Activated CD8-positive, alpha-beta memory T cell treated with anti-CD3 and anti-CD28 coated beads, Interleukin-2, amount 50 U/mL, for 24 hours (primary cell): ENCODE data around the gene ZNF394.
A peak's percentile ranks its signal among the peaks of the same experiment; 100 is the strongest.
"Not testable (repeated sequence)": the region's sequence is repeated elsewhere in the genome, so short reads cannot be mapped to it uniquely, and the experiment has no call there.

Source experiments
- DNase-seq: peaks from one replicate; pipeline ENCODE4 v3.0.0-alpha.2; 2020; ENCODE audit errors: extremely low read depth

The ZNF394 gene

GRCh38 chr7:99499721-99500636 is at the start of gene ZNF394:
ZNF394 (minus strand) TSS chr7:99500281; CDS start chr7:99500093, 188 bp downstream.
- peak; percentile 83 for DNase-seq

GRCh38 chr7:99549545-99549944 is 49.5 kb upstream of the ZNF394 start:
- DNase-seq: not testable (repeated sequence)

GRCh38 chr7:99545308-99545707 is 45.2 kb upstream of the ZNF394 start:
- DNase-seq: not testable (repeated sequence)

- no peak for DNase-seq
Measured at GRCh38 chr7:99543916-99544315, 43.8 kb upstream of the ZNF394 start.

- DNase-seq: no peak
Measured at GRCh38 chr7:99543081-99543671, 43.1 kb upstream of the ZNF394 start.

- DNase-seq: no peak
Measured at GRCh38 chr7:99541212-99541611, 41.1 kb upstream of the ZNF394 start.

- no peak for DNase-seq
Measured at GRCh38 chr7:99540542-99540941, 40.5 kb upstream of the ZNF394 start.

GRCh38 chr7:99539213-99539811 is 39.2 kb upstream of the ZNF394 start:
- DNase-seq: no peak

- no peak for DNase-seq
Measured at GRCh38 chr7:99535667-99536066, 35.6 kb upstream of the ZNF394 start.

- DNase-seq: no peak
Measured at GRCh38 chr7:99531354-99531765, 31.3 kb upstream of the ZNF394 start.

- no peak for DNase-seq
Measured at GRCh38 chr7:99525713-99526440, 25.8 kb upstream of the ZNF394 start.

GRCh38 chr7:99521399-99521798 is 21.3 kb upstream of the ZNF394 start:
- DNase-seq: no peak

- DNase-seq: no peak
Measured at GRCh38 chr7:99514050-99514449, 14.0 kb upstream of the ZNF394 start.

GRCh38 chr7:99505324-99505662 is 5.2 kb upstream of the ZNF394 start:
- no peak for DNase-seq

GRCh38 chr7:99504603-99505323 is 4.7 kb upstream of the ZNF394 start, which contains the start of gene ZKSCAN5:
ZKSCAN5 (plus strand) TSS chr7:99504662; CDS start chr7:99506045, 1,383 bp downstream.
- DNase-seq: peak; percentile 90

GRCh38 chr7:99504281-99504602 is 4.2 kb upstream of the ZNF394 start:
- no peak for DNase-seq

- not testable (repeated sequence) for DNase-seq
Measured at GRCh38 chr7:99501236-99501635, 1.2 kb upstream of the ZNF394 start.

- DNase-seq: no peak
Measured at GRCh38 chr7:99500637-99501009, 542 bp upstream of the ZNF394 start.

GRCh38 chr7:99499371-99499720 is 735 bp downstream of the ZNF394 start:
- no peak for DNase-seq

- DNase-seq: no peak
Measured at GRCh38 chr7:99498546-99498944, 1.5 kb downstream of the ZNF394 start.

GRCh38 chr7:99497766-99498545 is 2.1 kb downstream of the ZNF394 start:
- no peak for DNase-seq
